ENCODE results near the gene PTGES.

Gene PTGES

DNA sequence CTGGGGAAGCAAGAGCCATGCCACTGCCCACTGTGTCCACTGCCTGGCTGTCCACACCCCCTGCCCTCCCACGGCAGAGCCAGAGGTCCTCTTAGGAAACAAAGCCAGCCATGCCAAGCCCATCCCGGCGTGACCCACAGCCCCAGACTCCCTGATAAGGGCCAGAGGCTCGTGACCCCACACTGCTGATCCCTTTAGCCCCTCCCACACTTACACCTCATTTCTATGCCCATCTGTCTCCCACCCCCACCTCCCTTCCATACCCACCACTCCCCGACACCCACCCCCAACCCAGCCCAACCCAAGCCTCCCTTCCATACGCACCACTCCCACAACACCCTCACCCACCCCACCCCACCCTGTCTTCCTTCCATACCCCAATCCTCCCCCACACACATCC lies 17.3 kb downstream of the PTGES start:
- no peaks in the 10 kb centered on the region for H3K9me3 ChIP-seq (ENCODE audit: insufficient read depth, low read length)
- peaks cover 12% of the 10 kb centered on the region; the same call in 1 of the 2 replicates for H3K27me3 ChIP-seq (ENCODE audit: low read depth, low read length)
- H3K4me2 ChIP-seq (ENCODE audit: low read length), result no peak overlapping the region
- H3K4me1 ChIP-seq (ENCODE audit: low read length), result peaks cover 9% of the 10 kb centered on the region
- no peak overlapping the region for H3K9ac ChIP-seq (ENCODE audit: low read length)
- no peaks in the 10 kb centered on the region for H3K79me2 ChIP-seq (ENCODE audit: low read length)
- H4K20me1 ChIP-seq (ENCODE audit: insufficient read depth, low read length), result no peaks in the 10 kb centered on the region
- H2AFZ ChIP-seq (ENCODE audit: low read depth, low read length), result no peak overlapping the region
- H3K36me3 ChIP-seq (replicated peaks; ENCODE audit: low read depth, low read length), result no peaks in the 10 kb centered on the region
- TF ChIP-seq, protein P1, sequence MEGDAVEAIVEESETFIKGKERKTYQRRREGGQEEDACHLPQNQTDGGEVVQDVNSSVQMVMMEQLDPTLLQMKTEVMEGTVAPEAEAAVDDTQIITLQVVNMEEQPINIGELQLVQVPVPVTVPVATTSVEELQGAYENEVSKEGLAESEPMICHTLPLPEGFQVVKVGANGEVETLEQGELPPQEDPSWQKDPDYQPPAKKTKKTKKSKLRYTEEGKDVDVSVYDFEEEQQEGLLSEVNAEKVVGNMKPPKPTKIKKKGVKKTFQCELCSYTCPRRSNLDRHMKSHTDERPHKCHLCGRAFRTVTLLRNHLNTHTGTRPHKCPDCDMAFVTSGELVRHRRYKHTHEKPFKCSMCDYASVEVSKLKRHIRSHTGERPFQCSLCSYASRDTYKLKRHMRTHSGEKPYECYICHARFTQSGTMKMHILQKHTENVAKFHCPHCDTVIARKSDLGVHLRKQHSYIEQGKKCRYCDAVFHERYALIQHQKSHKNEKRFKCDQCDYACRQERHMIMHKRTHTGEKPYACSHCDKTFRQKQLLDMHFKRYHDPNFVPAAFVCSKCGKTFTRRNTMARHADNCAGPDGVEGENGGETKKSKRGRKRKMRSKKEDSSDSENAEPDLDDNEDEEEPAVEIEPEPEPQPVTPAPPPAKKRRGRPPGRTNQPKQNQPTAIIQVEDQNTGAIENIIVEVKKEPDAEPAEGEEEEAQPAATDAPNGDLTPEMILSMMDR (IDR thresholded peaks at IDR 0.05; ENCODE audit: low read depth, low read length), result no peak
- no peak for TF ChIP-seq EZH2phosphoT487 (IDR thresholded peaks at IDR 0.05; ENCODE audit: low read depth)
- no peak overlapping the region for H3K27ac ChIP-seq (ENCODE audit: low read length)
- no peak overlapping the region for H3K4me3 ChIP-seq (ENCODE audit: low read length)

DNA sequence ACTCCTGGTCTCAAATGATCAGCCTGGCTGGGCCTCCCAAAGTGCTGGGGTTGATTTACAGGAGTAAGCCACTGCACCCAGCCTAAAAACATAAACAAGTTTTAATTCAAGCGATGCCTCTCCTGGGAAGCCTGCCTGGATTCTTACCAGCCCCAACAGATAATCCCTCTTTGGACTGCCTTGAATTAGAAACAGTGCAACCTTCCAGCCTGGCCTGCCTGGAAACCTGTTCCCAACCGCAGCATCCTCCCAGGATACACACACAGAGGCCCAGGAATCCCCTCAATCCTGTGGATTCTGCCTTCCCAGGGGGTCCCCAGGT lies 19.2 kb downstream of the PTGES start:
- Histone ChIP-seq H3K27ac (ENCODE audit: low read length) (no peak overlapping the region), H3K4me2 (ENCODE audit: low read length) (no peak overlapping the region), H3K9me3 (ENCODE audit: insufficient read depth, low read length) (no peaks in the 10 kb centered on the region), H3K4me3 (ENCODE audit: low read length) (no peak overlapping the region), H3K79me2 (ENCODE audit: low read length) (no peaks in the 10 kb centered on the region), H2AFZ (ENCODE audit: low read depth, low read length) (no peak overlapping the region), H4K20me1 (ENCODE audit: insufficient read depth, low read length) (no peaks in the 10 kb centered on the region), H3K9ac (ENCODE audit: low read length) (no peak overlapping the region), H3K4me1 (ENCODE audit: low read length) (peaks cover 9% of the 10 kb centered on the region), H3K27me3 (ENCODE audit: low read depth, low read length) (peaks cover 12% of the 10 kb centered on the region; the same call in 1 of the 2 replicates), H3K36me3 (replicated peaks; ENCODE audit: low read depth, low read length) (no peaks in the 10 kb centered on the region)
- TF ChIP-seq EZH2phosphoT487 (IDR thresholded peaks at IDR 0.05; ENCODE audit: low read depth), result no peak
- TF ChIP-seq, protein P1 (IDR thresholded peaks at IDR 0.05; ENCODE audit: low read depth, low read length), result no peak

DNA sequence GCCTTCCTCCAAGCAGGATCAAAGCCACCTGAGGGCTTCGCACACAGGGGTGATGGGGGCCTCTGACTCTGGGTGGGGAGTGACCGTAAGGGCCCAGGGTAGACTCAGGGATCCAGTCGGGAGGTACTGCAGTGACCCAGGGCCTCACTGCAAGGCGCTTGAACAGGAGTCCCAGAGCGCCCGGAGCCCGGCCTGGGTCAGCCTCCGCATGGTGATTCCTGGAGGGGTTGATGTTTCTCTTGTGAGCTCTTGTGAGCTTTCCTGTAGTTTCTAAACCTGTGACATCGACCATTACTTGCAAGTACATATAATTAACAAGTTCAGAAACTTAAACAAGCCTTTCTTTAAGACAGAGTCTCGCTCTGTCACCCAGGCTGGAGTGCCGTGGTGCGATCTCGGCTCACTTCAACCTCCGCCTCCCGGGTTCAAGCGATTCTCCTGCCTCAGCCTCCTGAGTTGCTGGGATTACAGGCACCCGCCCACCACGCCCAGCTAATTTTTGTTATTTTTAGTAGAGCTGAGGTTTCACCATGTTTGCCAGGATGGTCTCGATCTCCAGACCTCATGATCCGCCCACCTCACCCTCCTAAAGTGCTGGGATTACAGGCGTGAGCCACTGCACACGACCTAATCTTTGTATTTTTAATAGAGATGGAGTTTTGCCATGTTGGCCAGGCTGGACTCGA lies 19.8 kb downstream of the PTGES start:
- H3K27me3 ChIP-seq (ENCODE audit: low read depth, low read length), result peaks cover 12% of the 10 kb centered on the region; the same call in 1 of the 2 replicates
- no peaks in the 10 kb centered on the region for H3K36me3 ChIP-seq (replicated peaks; ENCODE audit: low read depth, low read length)
- no peaks in the 10 kb centered on the region for H3K79me2 ChIP-seq (ENCODE audit: low read length)
- no peak overlapping the region for H3K4me2 ChIP-seq (ENCODE audit: low read length)
- no peaks in the 10 kb centered on the region for H4K20me1 ChIP-seq (ENCODE audit: insufficient read depth, low read length)
- H3K4me1 ChIP-seq (ENCODE audit: low read length), result peaks cover 7% of the 10 kb centered on the region
- no peak overlapping the region for H3K4me3 ChIP-seq (ENCODE audit: low read length)
- no peaks in the 10 kb centered on the region for H3K9me3 ChIP-seq (ENCODE audit: insufficient read depth, low read length)
- no peak overlapping the region for H2AFZ ChIP-seq (ENCODE audit: low read depth, low read length)
- TF ChIP-seq EZH2phosphoT487 (IDR thresholded peaks at IDR 0.05; ENCODE audit: low read depth), result no peak
- TF ChIP-seq, protein P1 (IDR thresholded peaks at IDR 0.05; ENCODE audit: low read depth, low read length), result no peak
- H3K9ac ChIP-seq (ENCODE audit: low read length), result no peak overlapping the region
- no peak overlapping the region for H3K27ac ChIP-seq (ENCODE audit: low read length)

DNA sequence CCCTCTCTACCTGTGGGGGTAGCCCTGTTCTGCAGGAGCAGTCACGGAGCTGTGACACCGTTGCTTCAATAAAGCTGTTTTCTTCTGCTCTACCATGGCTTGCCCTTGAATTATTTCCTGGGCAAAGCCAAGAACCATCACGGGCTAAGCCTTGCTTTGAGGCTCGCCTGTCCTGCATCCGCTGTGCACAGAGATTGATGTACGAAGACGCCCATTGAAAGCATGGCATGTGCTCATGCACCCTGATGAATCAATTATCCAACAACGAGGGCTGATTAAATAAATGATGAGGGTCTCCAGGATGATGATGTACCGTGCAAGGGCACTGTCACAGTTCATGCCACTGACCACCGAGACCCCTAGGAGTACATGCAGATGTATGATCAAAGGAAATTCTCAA lies 20.7 kb downstream of the PTGES start:
- Histone ChIP-seq H3K27ac (ENCODE audit: low read length) (no peak overlapping the region), H3K4me3 (ENCODE audit: low read length) (no peak overlapping the region), H3K4me1 (ENCODE audit: low read length) (peaks cover 3% of the 10 kb centered on the region), H3K36me3 (replicated peaks; ENCODE audit: low read depth, low read length) (no peaks in the 10 kb centered on the region), H3K4me2 (ENCODE audit: low read length) (no peak overlapping the region), H3K79me2 (ENCODE audit: low read length) (no peaks in the 10 kb centered on the region), H4K20me1 (ENCODE audit: insufficient read depth, low read length) (no peaks in the 10 kb centered on the region), H3K27me3 (ENCODE audit: low read depth, low read length) (peaks cover 12% of the 10 kb centered on the region; the same call in 1 of the 2 replicates), H3K9ac (ENCODE audit: low read length) (no peak overlapping the region), H3K9me3 (ENCODE audit: insufficient read depth, low read length) (no peaks in the 10 kb centered on the region), H2AFZ (ENCODE audit: low read depth, low read length) (no peak overlapping the region)
- TF ChIP-seq, protein P1 (IDR thresholded peaks at IDR 0.05; ENCODE audit: low read depth, low read length), result no peak
- TF ChIP-seq EZH2phosphoT487 (IDR thresholded peaks at IDR 0.05; ENCODE audit: low read depth), result no peak
